Measurements from ENCODE around the gene TTC28. TPM values are rescaled to one million over a fixed set of nuclear protein-coding genes. Genes with fewer than 3 reads are reported as not detected.

Gene TTC28
- total and polyA plus RNA-seq, 7 donors: 0.23 to 102 (median 46.1) TPM

GRCh38 chr22:28230671-28231070 lies 449.0 kb downstream of the TTC28 start:
- WGBS, 2 donors: 85 to 94% methylated on average over 1 of the region's 1 CpG
- intact Hi-C loops (cut with DNase I): no loop called here
- H3K9me3 ChIP-seq: no peaks in the 10 kb centered on the region
- peaks cover 0 to 21% (median 13%) of the 10 kb centered on the region in 4 donors for H3K4me1 ChIP-seq
- TF ChIP-seq POLR2A (IDR thresholded peaks at IDR 0.05): no peak
- no peak for TF ChIP-seq CTCF (IDR thresholded peaks at IDR 0.05)
- TF ChIP-seq POLR2AphosphoS5 (IDR thresholded peaks at IDR 0.05): no peak
- TF ChIP-seq EP300 (IDR thresholded peaks at IDR 0.05): no peak
- no peak for DNase-seq
- peak overlapping the region in 1 of 4 donors; percentile 3 for H3K27ac ChIP-seq
- no peaks in the 10 kb centered on the region for H3K27me3 ChIP-seq
- H3K36me3 ChIP-seq: no peaks in the 10 kb centered on the region
- no peak overlapping the region for H3K4me3 ChIP-seq

GRCh38 chr22:28229566-28230485 lies 449.8 kb downstream of the TTC28 start:
- Histone ChIP-seq H3K27me3 (no peaks in the 10 kb centered on the region), H3K36me3 (no peaks in the 10 kb centered on the region), H3K27ac (no peak overlapping the region), H3K4me1 (peaks cover 0 to 21% (median 13%) of the 10 kb centered on the region in 4 donors), H3K9me3 (no peaks in the 10 kb centered on the region), H3K4me3 (no peak overlapping the region)
- DNase-seq: no peak
- WGBS, 2 donors: 92 to 98% methylated on average over 3 of the region's 3 CpGs
- TF ChIP-seq EP300 (IDR thresholded peaks at IDR 0.05) (no peak), CTCF (IDR thresholded peaks at IDR 0.05) (no peak), POLR2AphosphoS5 (IDR thresholded peaks at IDR 0.05) (no peak), POLR2A (IDR thresholded peaks at IDR 0.05) (no peak)
- intact Hi-C loops (cut with DNase I): no loop called here

- no peaks in the 10 kb centered on the region for H3K27me3 ChIP-seq
- H3K27ac ChIP-seq: no peak overlapping the region
- intact Hi-C loops (cut with DNase I): no loop called here
- peaks cover 0 to 32% (median 14%) of the 10 kb centered on the region in 4 donors for H3K4me1 ChIP-seq
- no peaks in the 10 kb centered on the region for H3K9me3 ChIP-seq
- no peaks in the 10 kb centered on the region for H3K36me3 ChIP-seq
- WGBS, 2 donors: 62 to 68% methylated on average over 7 of the region's 7 CpGs
- H3K4me3 ChIP-seq: no peak overlapping the region
- DNase-seq: no peak
- TF ChIP-seq EP300 (IDR thresholded peaks at IDR 0.05): no peak
- no peak for TF ChIP-seq CTCF (IDR thresholded peaks at IDR 0.05)
- no peak for TF ChIP-seq POLR2AphosphoS5 (IDR thresholded peaks at IDR 0.05)
- TF ChIP-seq POLR2A (IDR thresholded peaks at IDR 0.05): no peak
These were observed 455.8 kb downstream of the TTC28 start for GRCh38 chr22:28223826-28224225.

- 67 to 68% methylated on average over 3 of the region's 3 CpGs for WGBS, 2 donors
- Histone ChIP-seq H3K9me3 (no peaks in the 10 kb centered on the region), H3K27ac (no peak overlapping the region), H3K4me3 (no peak overlapping the region), H3K27me3 (no peaks in the 10 kb centered on the region), H3K36me3 (no peaks in the 10 kb centered on the region), H3K4me1 (peaks cover 0 to 32% (median 14%) of the 10 kb centered on the region in 4 donors)
- DNase-seq: no peak
- intact Hi-C loops (cut with DNase I): no loop called here
- no peak for TF ChIP-seq POLR2AphosphoS5 (IDR thresholded peaks at IDR 0.05)
- no peak for TF ChIP-seq EP300 (IDR thresholded peaks at IDR 0.05)
- TF ChIP-seq POLR2A (IDR thresholded peaks at IDR 0.05): no peak
- TF ChIP-seq CTCF (IDR thresholded peaks at IDR 0.05): no peak
These were observed 456.5 kb downstream of the TTC28 start for GRCh38 chr22:28222976-28223745.

Data from sigmoid colon (tissue), 7 donors.